ENCODE measurements around the gene ELAVL2. TPM values are rescaled to one million over a fixed set of nuclear protein-coding genes. Genes with fewer than 3 reads are reported as not detected.

The ELAVL2 gene
- total RNA-seq, 4 donors from 2014 or later: under 0.01 to 1.4 (median 0.84) TPM

GRCh38 chr9:23796209-23796608 is 29.8 kb downstream of the ELAVL2 start:
- H3K36me3 ChIP-seq: no peaks in the 10 kb centered on the region
- DNase-seq (ENCODE audit: extremely low spot score): no peak
- WGBS: 85% methylated on average over 3 of the region's 3 CpGs
- no peaks in the 10 kb centered on the region for H3K9me3 ChIP-seq
- no peak for TF ChIP-seq EP300 (IDR thresholded peaks at IDR 0.05)
- TF ChIP-seq POLR2AphosphoS5 (IDR thresholded peaks at IDR 0.05): no peak
- TF ChIP-seq POLR2A (IDR thresholded peaks at IDR 0.05; ENCODE audit: low read depth): no peak
- TF ChIP-seq CTCF (IDR thresholded peaks at IDR 0.05): no peak
- H3K4me1 ChIP-seq: no peaks in the 10 kb centered on the region
- H3K4me3 ChIP-seq: no peak overlapping the region
- intact Hi-C loops (cut with DNase I): no loop called here
- no peaks in the 10 kb centered on the region for H3K27me3 ChIP-seq
- H3K27ac ChIP-seq (replicated peaks in 1 of 4): no peak overlapping the region

GRCh38 chr9:23790351-23791260 is 35.4 kb downstream of the ELAVL2 start:
- DNase-seq (ENCODE audit: extremely low spot score): no peak
- no peaks in the 10 kb centered on the region for H3K9me3 ChIP-seq
- 58% methylated on average over 9 of the region's 9 CpGs for WGBS
- no peaks in the 10 kb centered on the region for H3K36me3 ChIP-seq
- H3K4me1 ChIP-seq: no peaks in the 10 kb centered on the region
- intact Hi-C loops (cut with DNase I): no loop called here
- no peak overlapping the region for H3K27ac ChIP-seq (replicated peaks in 1 of 4)
- TF ChIP-seq POLR2AphosphoS5 (IDR thresholded peaks at IDR 0.05): no peak
- H3K4me3 ChIP-seq: no peak overlapping the region
- no peaks in the 10 kb centered on the region for H3K27me3 ChIP-seq

GRCh38 chr9:23789529-23790254 is 36.3 kb downstream of the ELAVL2 start:
- no peak for TF ChIP-seq CTCF (IDR thresholded peaks at IDR 0.05)
- TF ChIP-seq POLR2AphosphoS5 (IDR thresholded peaks at IDR 0.05): no peak
- no peak for TF ChIP-seq POLR2A (IDR thresholded peaks at IDR 0.05; ENCODE audit: low read depth)
- TF ChIP-seq EP300 (IDR thresholded peaks at IDR 0.05): no peak
- Histone ChIP-seq H3K9me3 (no peaks in the 10 kb centered on the region), H3K27me3 (no peaks in the 10 kb centered on the region), H3K27ac (replicated peaks in 1 of 4) (no peak overlapping the region), H3K4me1 (no peaks in the 10 kb centered on the region), H3K4me3 (no peak overlapping the region), H3K36me3 (no peaks in the 10 kb centered on the region)
- WGBS: 82% methylated on average over 4 of the region's 4 CpGs
- intact Hi-C loops (cut with DNase I): no loop called here
- DNase-seq (ENCODE audit: extremely low spot score): no peak

- Histone ChIP-seq H3K36me3 (no peaks in the 10 kb centered on the region), H3K4me3 (no peak overlapping the region), H3K27ac (replicated peaks in 1 of 4) (no peak overlapping the region), H3K27me3 (no peaks in the 10 kb centered on the region), H3K9me3 (no peaks in the 10 kb centered on the region), H3K4me1 (no peaks in the 10 kb centered on the region)
- TF ChIP-seq EP300 (IDR thresholded peaks at IDR 0.05) (no peak), POLR2A (IDR thresholded peaks at IDR 0.05; ENCODE audit: low read depth) (no peak), CTCF (IDR thresholded peaks at IDR 0.05) (no peak), POLR2AphosphoS5 (IDR thresholded peaks at IDR 0.05) (no peak)
- intact Hi-C loops (cut with DNase I): no loop called here
- no peak for DNase-seq (ENCODE audit: extremely low spot score)
- 95% methylated on average over 1 of the region's 1 CpG for WGBS
These were observed 41.1 kb downstream of the ELAVL2 start for GRCh38 chr9:23784962-23785361.

- WGBS: 26% methylated on average over 1 of the region's 1 CpG
- H3K27me3 ChIP-seq: no peaks in the 10 kb centered on the region
- intact Hi-C loops (cut with DNase I): no loop called here
- no peaks in the 10 kb centered on the region for H3K36me3 ChIP-seq
- H3K9me3 ChIP-seq: no peaks in the 10 kb centered on the region
- no peak overlapping the region for H3K4me3 ChIP-seq
- H3K27ac ChIP-seq (replicated peaks in 1 of 4): no peak overlapping the region
- peaks cover 5 to 12% (median 8%) of the 10 kb centered on the region in 4 donors for H3K4me1 ChIP-seq
- DNase-seq (ENCODE audit: extremely low spot score): no peak
- TF ChIP-seq CTCF (IDR thresholded peaks at IDR 0.05): no peak
- TF ChIP-seq EP300 (IDR thresholded peaks at IDR 0.05): no peak
- no peak for TF ChIP-seq POLR2AphosphoS5 (IDR thresholded peaks at IDR 0.05)
- no peak for TF ChIP-seq POLR2A (IDR thresholded peaks at IDR 0.05; ENCODE audit: low read depth)
These were observed 42.5 kb downstream of the ELAVL2 start for GRCh38 chr9:23783509-23783908.
